Measurements from ENCODE around the gene PRADC1.

PRADC1 gene

DNA sequence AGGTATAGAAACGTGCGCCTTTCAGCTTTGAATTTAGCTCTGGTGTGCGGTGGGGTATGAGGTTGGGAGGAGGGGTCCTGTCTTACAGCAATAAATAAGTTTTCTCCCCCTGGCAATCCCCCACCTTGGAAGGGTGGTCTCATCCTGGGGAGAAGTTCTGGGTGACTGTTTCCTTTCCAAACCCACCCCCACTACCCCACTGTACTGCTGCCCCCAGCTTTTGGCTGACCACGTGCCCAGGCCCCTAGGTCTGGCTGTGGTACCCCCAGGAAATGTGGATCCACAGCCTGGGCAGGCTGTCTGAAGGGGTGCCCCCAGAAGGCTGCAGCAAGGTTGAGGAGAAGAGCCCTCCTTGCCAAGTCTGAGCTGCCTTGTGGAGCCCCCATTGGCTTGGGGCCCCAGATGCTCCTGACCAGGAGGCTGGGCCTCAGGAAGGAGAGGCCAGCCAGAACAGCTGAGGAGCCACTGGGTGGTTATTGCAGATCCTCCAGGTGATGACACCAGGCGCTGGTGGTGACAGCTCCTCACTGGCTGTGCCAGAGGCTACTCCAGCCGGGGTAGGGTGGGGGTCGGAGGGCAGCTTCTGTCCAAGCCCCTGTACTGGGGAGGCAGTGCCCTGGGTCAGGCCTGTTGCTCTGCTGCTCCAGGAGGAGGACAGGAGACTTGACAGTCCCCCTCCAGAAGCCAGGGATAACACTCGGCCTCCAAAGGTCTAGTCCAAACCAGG, 25.3 kb upstream of the PRADC1 start:
- TF ChIP-seq, protein P1, sequence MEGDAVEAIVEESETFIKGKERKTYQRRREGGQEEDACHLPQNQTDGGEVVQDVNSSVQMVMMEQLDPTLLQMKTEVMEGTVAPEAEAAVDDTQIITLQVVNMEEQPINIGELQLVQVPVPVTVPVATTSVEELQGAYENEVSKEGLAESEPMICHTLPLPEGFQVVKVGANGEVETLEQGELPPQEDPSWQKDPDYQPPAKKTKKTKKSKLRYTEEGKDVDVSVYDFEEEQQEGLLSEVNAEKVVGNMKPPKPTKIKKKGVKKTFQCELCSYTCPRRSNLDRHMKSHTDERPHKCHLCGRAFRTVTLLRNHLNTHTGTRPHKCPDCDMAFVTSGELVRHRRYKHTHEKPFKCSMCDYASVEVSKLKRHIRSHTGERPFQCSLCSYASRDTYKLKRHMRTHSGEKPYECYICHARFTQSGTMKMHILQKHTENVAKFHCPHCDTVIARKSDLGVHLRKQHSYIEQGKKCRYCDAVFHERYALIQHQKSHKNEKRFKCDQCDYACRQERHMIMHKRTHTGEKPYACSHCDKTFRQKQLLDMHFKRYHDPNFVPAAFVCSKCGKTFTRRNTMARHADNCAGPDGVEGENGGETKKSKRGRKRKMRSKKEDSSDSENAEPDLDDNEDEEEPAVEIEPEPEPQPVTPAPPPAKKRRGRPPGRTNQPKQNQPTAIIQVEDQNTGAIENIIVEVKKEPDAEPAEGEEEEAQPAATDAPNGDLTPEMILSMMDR (IDR thresholded peaks at IDR 0.05; ENCODE audit: low read depth, low read length, missing control alignments) = no peak
- no peak overlapping the region for H3K4me3 ChIP-seq (ENCODE audit: low read depth, low read length)
- DNase-seq (ENCODE audit: low read depth) = no peak

DNA sequence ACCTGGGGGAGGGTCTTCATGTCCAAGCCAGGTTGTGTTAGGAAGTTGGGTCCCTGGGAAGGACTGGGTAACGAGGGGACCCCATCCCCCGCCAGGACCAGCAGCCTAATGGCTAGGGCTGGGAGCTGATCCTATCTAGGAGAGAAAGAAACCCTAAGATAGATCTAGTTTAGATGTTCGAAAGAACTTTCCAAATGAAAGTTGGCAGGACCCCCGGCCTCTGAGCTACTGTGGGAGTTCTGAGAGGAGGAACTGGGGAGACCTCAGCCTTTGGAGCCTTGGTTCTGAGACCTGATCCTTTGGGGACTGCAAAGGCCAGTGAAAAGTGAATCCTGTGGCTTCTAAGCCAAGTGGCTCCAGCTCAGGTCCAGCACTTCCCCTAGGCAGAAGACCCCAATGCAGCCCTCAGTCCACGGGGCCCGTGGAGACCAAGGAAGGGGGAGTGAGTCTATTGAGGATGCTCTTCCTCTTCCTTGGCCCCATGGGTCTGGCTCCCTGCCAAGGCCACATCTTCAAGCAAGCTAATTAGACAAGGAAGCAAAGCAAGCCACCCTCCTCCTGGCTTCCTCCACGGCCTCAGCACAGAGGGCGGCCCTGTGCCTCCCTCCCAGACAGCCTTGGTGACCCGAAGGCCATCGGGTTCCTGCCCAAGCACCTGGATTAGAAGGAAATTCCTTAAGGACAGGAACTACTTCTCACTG, 24.5 kb upstream of the PRADC1 start:
- TF ChIP-seq, protein P1 (IDR thresholded peaks at IDR 0.05; ENCODE audit: low read depth, low read length, missing control alignments) = no peak
- no peak overlapping the region for H3K4me3 ChIP-seq (ENCODE audit: low read depth, low read length)
- DNase-seq (ENCODE audit: low read depth) = no peak

DNA sequence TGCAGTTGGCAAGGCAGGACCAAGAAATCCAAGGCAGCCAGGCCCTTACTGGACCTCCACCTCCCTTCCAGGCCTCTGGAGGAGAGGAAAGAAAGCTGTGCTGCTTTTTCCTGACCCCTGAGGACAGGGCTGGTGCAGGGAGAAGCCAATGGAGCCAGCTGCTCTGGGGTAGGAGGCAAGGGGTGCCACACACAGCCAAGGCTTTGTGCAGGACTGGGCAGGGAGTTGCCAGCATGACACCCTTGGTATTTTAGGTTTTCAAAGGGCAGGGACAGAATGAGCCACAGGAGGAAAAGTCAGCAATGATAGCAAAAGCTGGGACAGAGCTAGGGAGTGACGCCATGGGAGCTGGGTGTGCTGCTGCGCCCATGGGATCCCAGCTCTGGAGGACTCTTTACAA, 24.0 kb upstream of the PRADC1 start:
- DNase-seq (ENCODE audit: low read depth) = no peak
- TF ChIP-seq, protein P1 (IDR thresholded peaks at IDR 0.05; ENCODE audit: low read depth, low read length, missing control alignments) = no peak
- H3K4me3 ChIP-seq (ENCODE audit: low read depth, low read length) = no peak overlapping the region

DNA sequence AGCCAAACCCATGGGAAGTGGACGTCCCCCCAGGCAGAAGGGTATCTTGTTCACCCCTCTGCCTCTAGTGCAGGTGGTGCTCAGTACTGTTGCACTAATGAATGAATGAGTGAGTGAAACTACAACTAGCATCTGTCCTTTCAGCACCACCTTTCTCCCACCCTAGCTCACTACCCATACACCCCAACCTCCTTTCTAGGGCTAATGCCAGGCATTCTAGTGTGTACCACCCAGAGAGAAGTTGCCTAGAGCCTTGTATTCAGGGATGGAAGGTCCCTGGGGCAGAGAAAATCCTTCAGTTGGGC, 23.5 kb upstream of the PRADC1 start:
- TF ChIP-seq, protein P1 (IDR thresholded peaks at IDR 0.05; ENCODE audit: low read depth, low read length, missing control alignments) = no peak
- H3K4me3 ChIP-seq (ENCODE audit: low read depth, low read length) = no peak overlapping the region
- DNase-seq (ENCODE audit: low read depth) = no peak

DNA sequence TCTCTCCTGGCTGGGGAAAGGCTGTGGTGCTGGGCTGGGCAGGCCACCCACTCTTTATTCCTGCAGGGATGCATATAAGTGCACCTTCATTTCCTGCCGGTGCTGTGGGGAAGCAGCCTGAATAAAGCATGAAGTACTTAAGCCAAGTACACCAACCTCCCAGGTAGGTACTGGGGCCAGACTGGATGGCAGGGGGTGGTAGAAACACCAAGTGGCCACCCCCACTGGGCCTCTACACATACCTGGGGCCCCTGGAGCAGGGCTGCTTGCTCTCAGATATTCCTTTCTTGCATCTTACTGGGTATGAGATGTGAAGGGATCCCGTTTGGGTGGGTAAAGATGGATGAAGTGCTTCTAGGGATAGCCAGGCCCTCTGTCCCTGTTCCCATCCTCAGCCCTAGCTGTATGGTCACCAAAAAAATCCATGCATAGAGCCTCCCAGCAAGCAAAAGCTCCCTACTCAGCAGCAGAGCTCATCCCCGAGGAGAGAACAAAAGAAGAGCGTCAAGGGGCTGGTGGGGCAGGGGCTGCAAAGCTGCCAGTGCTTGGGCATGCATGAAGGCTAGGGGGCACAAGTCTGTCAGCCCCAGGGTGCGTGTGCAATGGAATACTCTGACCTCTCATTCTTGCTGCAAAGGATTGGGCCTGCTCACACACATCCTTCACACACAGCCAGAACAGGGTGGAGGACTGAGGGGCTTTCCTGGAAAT, 23.0 kb upstream of the PRADC1 start:
- no peak overlapping the region for H3K4me3 ChIP-seq (ENCODE audit: low read depth, low read length)
- DNase-seq (ENCODE audit: low read depth) = no peak
- TF ChIP-seq, protein P1 (IDR thresholded peaks at IDR 0.05; ENCODE audit: low read depth, low read length, missing control alignments) = no peak

DNA sequence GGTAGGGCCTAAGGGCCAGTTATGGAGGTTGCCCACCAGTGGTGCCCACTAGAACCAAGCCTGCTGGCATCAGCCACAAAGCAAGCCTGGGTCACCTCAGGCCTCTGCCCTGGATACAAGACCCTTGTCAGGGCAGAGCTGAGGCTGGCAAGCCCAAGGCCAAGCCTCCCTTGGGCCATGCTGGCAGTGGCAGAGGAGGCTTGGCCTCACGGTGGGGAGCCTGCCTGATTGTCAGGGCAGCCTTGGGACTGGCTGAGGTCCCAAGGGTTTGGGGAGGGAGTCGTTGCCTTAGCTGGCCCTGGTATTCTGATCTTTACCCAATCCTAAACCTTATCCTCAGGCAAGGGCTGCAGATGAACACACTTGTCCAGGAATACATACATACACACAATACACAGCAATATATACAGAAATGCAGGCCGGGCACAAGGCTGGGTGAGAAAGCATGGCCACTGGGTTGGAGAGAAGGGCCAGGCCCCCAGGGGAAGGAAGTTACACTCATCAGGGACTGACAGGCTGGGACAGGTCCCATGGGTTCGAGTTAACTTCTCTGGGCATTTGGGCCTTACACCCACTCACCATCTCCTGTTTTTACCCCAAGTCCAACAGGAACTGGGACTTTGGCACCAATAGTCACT, 22.1 kb upstream of the PRADC1 start:
- no peak for DNase-seq (ENCODE audit: low read depth)
- H3K4me3 ChIP-seq (ENCODE audit: low read depth, low read length) = no peak overlapping the region

More for the DNA sequence above, 22.1 kb upstream of the PRADC1 start:
- TF ChIP-seq, protein P1 (IDR thresholded peaks at IDR 0.05; ENCODE audit: low read depth, low read length, missing control alignments) = no peak

All from GM12864 (cell line).